ENCODE measurements around the gene TRMT112.
A peak's percentile ranks its signal among the peaks of the same experiment; 100 is the strongest.

Gene TRMT112

DNA sequence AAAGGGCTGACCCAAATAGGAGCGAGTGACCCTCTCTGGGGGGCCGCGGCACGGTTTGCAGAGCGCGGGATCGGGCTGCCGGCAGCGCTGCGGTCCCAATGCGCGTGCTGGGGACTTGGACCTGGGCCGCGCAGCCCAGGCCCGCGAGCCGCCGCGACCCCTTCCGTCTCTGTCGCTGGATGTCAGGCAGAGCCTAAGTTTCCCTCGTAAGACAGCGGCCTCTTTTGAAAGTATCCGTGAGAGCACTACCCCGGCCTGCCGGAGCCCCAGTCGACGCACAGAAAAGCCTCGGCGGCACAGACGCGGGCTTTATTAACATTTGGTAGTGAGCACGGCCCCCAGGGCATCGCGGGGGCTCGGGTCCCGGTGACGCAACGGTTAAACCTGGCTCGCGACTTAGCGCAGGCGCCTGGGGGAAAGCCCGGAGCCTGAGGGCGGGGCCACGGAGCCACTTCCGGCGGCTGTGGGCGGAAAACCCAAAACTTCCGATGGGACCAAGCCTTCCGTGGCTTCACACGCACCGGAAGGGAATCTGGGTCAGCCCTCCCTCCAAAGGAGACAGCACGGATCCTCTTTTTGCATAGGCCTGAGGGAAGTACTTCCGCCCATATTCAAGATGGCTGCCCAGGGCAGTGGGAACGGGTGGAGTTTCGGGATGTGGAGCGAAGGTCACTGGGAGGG is 47.7 kb downstream of the TRMT112 start:
- POLR2A ChIA-PET (ENCODE audit: low non-redundant PET) = interaction anchor here (0.6 to 1.4 kb wide), 2 partner anchors 17 to 24 kb away, joined by 4 to 7 read pairs; no protein-coding TSS in a partner anchor
- peak overlapping the region; percentile 99 for H3K27ac ChIP-seq
- TF ChIP-seq, protein P1, sequence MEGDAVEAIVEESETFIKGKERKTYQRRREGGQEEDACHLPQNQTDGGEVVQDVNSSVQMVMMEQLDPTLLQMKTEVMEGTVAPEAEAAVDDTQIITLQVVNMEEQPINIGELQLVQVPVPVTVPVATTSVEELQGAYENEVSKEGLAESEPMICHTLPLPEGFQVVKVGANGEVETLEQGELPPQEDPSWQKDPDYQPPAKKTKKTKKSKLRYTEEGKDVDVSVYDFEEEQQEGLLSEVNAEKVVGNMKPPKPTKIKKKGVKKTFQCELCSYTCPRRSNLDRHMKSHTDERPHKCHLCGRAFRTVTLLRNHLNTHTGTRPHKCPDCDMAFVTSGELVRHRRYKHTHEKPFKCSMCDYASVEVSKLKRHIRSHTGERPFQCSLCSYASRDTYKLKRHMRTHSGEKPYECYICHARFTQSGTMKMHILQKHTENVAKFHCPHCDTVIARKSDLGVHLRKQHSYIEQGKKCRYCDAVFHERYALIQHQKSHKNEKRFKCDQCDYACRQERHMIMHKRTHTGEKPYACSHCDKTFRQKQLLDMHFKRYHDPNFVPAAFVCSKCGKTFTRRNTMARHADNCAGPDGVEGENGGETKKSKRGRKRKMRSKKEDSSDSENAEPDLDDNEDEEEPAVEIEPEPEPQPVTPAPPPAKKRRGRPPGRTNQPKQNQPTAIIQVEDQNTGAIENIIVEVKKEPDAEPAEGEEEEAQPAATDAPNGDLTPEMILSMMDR (conservative IDR thresholded peaks at IDR 0.05; ENCODE audit: low read depth) = no peak
- CTCF ChIA-PET = interaction anchor here (0.6 to 3.6 kb wide), 4 partner anchors 12 to 35 kb away, joined by 4 to 18 read pairs (median 6); partner anchors contain the start of genes CATSPERZ and PLCB3
- DNase-seq (ENCODE audit: low spot score) = peak; percentile 91

DNA sequence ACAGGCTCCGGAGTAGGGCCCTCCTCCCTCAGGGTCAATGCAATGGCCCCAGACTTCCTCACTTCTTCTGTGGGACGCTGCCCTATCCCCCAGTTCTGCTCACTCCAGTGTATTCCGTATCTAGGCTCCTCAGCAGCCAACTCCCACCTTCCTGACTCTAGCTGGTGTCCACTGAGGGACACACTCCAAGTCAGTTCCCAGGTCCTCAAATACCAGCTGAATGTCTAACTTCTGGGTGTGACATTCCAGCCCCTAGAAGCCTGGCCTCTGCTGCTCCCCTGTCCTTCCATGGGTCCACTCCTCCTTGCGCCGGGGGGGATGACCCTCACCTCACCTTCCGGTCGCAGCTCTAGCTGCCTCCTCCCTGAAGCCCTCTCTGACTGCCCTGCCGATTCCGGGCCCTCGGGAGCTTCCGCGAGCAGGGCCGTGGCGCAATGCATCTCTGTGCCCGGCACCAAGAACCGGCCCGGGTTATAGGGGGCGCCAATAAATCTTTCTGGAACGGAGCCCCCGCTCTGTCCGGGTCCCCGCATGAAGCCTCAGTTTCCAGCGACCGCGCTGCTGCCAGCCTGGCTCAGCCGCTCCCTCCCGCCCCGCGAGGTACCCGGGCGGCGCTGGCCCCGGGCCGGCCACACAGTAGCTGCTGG is 48.3 kb downstream of the TRMT112 start:
- CTCF ChIA-PET = interaction anchor here (0.6 to 3.6 kb wide), 5 partner anchors 10 to 257 kb away, joined by 3 to 18 read pairs (median 3); partner anchors contain the start of genes CATSPERZ and PLCB3
- TF ChIP-seq, protein P1 (conservative IDR thresholded peaks at IDR 0.05; ENCODE audit: low read depth) = no peak
- DNase-seq (ENCODE audit: low spot score) = no peak
- H3K27ac ChIP-seq = peak overlapping the region; percentile 99
- POLR2A ChIA-PET (ENCODE audit: low non-redundant PET) = interaction anchor here (0.6 to 1.6 kb wide), 5 partner anchors 16 to 43 kb away, joined by 3 to 7 read pairs (median 4); no protein-coding TSS in a partner anchor

DNA sequence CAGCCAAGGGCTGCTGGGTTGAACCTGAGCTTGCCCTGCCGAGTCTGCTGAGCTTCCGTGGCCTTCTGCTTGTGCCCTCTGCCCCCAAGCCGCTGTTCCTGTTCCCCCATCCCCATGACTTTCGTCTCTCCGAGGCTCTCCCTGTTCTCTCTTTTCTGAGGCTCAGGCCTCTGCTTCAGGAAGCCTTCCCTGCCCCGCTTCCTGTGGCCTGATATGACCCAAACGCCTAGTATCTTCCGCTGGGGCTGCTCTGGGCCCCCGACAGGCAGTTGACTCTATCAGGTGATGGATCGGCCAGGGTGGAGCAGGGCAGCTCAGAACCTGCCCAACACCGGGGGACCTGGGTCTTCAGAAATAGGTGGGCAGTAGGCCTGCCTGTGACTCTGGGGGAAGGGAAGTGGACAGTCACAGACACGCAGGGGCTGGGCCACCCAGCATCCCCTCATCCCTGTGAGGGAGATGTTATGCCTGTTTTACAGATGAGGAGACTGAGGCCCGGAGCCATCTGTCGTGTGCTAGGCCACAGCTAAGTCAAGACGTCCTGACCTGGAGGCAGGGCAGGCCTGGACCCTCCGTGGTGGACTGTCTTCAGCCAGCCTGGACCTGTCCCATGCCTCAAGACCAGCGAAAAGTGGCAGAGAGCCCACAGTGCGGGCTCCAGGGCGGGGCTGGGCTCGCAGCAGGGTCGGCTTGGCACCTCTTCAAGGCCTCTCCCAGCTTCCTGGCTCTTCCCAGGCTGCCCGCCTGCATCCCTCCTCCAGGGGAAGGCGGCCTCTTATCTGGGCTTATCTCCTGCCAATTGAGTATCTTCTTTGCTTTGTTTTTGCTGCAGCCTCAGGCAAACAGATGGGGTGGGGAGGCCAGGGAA is 49.1 kb downstream of the TRMT112 start:
- POLR2A ChIA-PET (ENCODE audit: low non-redundant PET) = interaction anchor here (0.6 to 1.6 kb wide), 7 partner anchors 9 to 43 kb away, joined by 3 to 7 read pairs (median 4); no protein-coding TSS in a partner anchor
- CTCF ChIA-PET = interaction anchor here (0.6 to 3.6 kb wide), 8 partner anchors 9 to 1388 kb away, joined by 3 to 18 read pairs (median 4); partner anchors contain the start of genes CATSPERZ, PLCB3 and SLC3A2

DNA sequence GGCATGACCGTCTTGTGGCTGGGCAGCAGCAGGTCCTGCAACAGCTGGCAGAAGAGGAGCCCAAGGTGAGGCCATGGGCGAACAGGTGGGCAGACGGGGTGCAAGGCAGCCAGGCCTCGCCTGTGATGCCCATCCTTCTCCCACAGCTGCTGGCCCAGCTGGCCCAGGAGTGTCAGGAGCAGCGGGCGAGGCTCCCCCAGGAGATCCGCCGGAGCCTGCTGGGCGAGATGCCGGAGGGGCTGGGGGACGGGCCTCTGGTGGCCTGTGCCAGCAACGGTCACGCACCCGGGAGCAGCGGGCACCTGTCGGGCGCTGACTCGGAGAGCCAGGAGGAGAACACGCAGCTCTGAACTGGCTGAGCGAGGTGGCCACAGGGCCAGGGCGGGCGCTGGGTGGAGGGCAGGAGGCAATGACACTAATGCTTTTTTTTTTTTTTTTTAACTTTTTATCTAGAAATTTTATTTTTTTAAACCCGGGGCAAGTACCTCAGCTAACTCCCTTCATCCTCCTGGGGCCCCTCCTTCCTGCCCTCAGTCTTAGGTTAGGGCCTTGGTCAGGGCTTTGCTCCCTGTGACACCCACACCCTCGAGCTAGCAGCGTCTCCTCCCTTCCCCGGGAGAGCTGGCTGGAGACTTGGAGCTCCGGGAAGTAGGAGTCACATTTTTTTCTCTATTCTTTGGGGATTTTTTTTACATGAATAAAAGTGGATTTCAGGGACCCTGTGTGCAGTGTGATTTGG is 50.0 kb downstream of the TRMT112 start:
- no peak for DNase-seq (ENCODE audit: low spot score)
- TF ChIP-seq, protein P1 (conservative IDR thresholded peaks at IDR 0.05; ENCODE audit: low read depth) = no peak
- ChIA-PET CTCF (interaction anchor here (1.0 to 3.6 kb wide), 5 partner anchors 9 to 63 kb away, joined by 3 to 18 read pairs (median 5); partner anchors contain the start of genes CATSPERZ and PLCB3), POLR2A (ENCODE audit: low non-redundant PET) (interaction anchor here (0.7 to 1.6 kb wide), 3 partner anchors 10 to 23 kb away, joined by 4 to 7 read pairs (median 6); no protein-coding TSS in a partner anchor)
- H3K27ac ChIP-seq = peak overlapping the region; percentile 99

More for the DNA sequence above, 49.1 kb downstream of the TRMT112 start:
- peak overlapping the region; percentile 99 for H3K27ac ChIP-seq
- DNase-seq (ENCODE audit: low spot score) = no peak
- TF ChIP-seq, protein P1 (conservative IDR thresholded peaks at IDR 0.05; ENCODE audit: low read depth) = no peak
